A673 (cell line): ENCODE measurements around the gene MED31.

Experiments used
- CTCF ChIP-seq: fragments of 300-800, 200-600 bp; sonication (generic); conservative IDR thresholded peaks from 2 replicates; pipeline ENCODE4 v1.5.1; 2017; ENCODE audit warnings: low read depth, mild to moderate bottlenecking, antibody characterized with exemption, low read length, moderate library complexity, mixed read lengths
- EZH2 ChIP-seq: fragments of 200-600 bp; sonication (generic); IDR thresholded peaks from 2 replicates; pipeline ENCODE4 v1.6.1; 2017; ENCODE audit warnings: borderline replicate concordance, low read depth, mild to moderate bottlenecking, mixed read lengths, antibody characterized with exemption, low read length; ENCODE audit not compliant: poor library complexity, severe bottlenecking

- TF ChIP-seq CTCF = no peak
- TF ChIP-seq EZH2 = no peak
Observed at GRCh38 chr17:6682339-6682738, 30.9 kb upstream of the MED31 start.
